Suprapubic skin (tissue), 4 donors: ENCODE results near the gene CCDC169. TPM values are rescaled to one million over a fixed set of nuclear protein-coding genes. Genes with fewer than 3 reads are reported as not detected.
A peak's percentile ranks its signal among the peaks of the same experiment; 100 is the strongest.
"Not testable (repeated sequence)": the region's sequence is repeated elsewhere in the genome, so short reads cannot be mapped to it uniquely, and the experiment has no call there.

Experiments
- DNase-seq, 2 donors: peaks; one replicate each; pipeline ENCODE4 v3.0.0-alpha.2; 2019; ENCODE audit warnings: low spot score in 2 of 2
- H3K27ac ChIP-seq: fragments of 200-600 bp; sonication (generic); one replicate; pipeline ENCODE4 v1.5.1; 2019
- H3K27me3 ChIP-seq: fragments of 200-600 bp; sonication (generic); one replicate; pipeline ENCODE4 v1.5.1; 2019
- H3K36me3 ChIP-seq: fragments of 200-600 bp; sonication (generic); one replicate; pipeline ENCODE4 v1.5.1; 2019
- H3K4me1 ChIP-seq: fragments of 200-600 bp; sonication (generic); one replicate; pipeline ENCODE4 v1.5.1; 2019
- H3K4me3 ChIP-seq: fragments of 200-600 bp; sonication (generic); one replicate; pipeline ENCODE4 v1.5.1; 2019; ENCODE audit warnings: mild to moderate bottlenecking
- H3K9me3 ChIP-seq: fragments of 200-600 bp; sonication (generic); one replicate; pipeline ENCODE4 v1.5.1; 2019
- EP300 ChIP-seq: sonication (generic); formaldehyde crosslinking; IDR thresholded peaks from one replicate; pipeline ENCODE4 v1.6.1; 2017; ENCODE audit warnings: antibody characterized with exemption
- POLR2A ChIP-seq, 2 donors: fragments of 450-650 bp; IDR thresholded peaks; one replicate each; pipeline ENCODE4 v1.6.1; 2017; ENCODE audit warnings: antibody characterized with exemption in 2 of 2, mild to moderate bottlenecking in 2 of 2, moderate library complexity in 2 of 2
- POLR2AphosphoS5 ChIP-seq, 3 donors: sonication (generic); formaldehyde crosslinking; IDR thresholded peaks; one replicate each; pipeline ENCODE4 v1.6.1; 2017; ENCODE audit warnings: antibody characterized with exemption in 3 of 3
- WGBS: methylation state at CpG from one replicate; pipeline ENCODE4 v1.1.5; 2018; 5-methylcytosine and 5-hydroxymethylcytosine counted together
- total RNA-seq, 4 donors: library from RNA; depleted of rRNA; stranded (reverse); fragments of >200 nt; gene quantifications; one replicate each; pipeline ENCODE4 v1.1.0, GENCODE V29; 2016
- TF ChIP-seq, protein P1 (sequence below), 2 donors: fragments of 200-600 bp in 1 of 2; fragments of 450-650 bp in 1 of 2; sonication (generic) in 1 of 2; IDR thresholded peaks; one replicate each; pipeline ENCODE4 v1.5.1; 2016 to 2019; ENCODE audit warnings: antibody characterized with exemption in 2 of 2, mild to moderate bottlenecking in 1 of 2, moderate library complexity in 1 of 2

CCDC169 gene
- total RNA-seq, 4 donors from 2014 or later, result 0.13 to 0.48 (median 0.17) TPM; not detected in 1

DNA sequence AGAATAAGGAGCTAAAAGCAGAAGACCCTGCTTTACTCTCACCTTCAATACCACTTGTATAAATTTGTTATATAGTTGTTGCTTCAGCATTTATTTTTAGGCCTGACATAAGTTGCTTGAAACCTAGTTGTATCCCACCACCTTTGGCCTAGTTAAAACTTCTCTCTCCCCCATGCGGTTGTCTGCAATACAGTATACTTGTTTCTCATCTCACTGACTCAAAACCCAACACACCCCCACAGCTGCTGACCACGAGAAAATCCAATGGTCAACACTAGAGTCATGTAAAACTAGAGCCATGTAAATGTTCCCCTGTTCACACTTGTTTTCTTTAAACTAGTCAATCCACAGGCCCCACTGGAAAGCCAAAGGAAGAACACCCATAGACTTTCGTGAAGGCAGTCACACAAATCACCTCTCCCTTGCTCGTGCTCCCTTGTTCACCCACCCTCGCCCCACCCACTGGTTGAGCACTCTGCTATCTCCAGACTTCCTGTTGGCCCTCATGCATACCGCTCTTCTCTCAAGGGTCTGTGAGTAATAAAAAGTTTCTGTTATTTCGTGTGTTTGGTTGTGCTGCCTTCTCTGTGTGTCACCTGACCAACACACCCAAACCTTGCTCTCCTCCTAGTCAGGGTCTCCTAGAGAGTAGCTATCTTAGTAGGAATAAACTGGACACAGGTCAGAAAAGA lies 12.9 kb upstream of the CCDC169 start:
- Histone ChIP-seq H3K36me3 (peaks cover 55% of the 10 kb centered on the region), H3K4me3 (no peak overlapping the region), H3K4me1 (no peaks in the 10 kb centered on the region), H3K27me3 (no peaks in the 10 kb centered on the region), H3K27ac (no peak overlapping the region), H3K9me3 (no peaks in the 10 kb centered on the region)
- DNase-seq, result no peak
- 87% methylated on average over 7 of the region's 7 CpGs for WGBS
- TF ChIP-seq POLR2A (IDR thresholded peaks at IDR 0.05) (no peak), EP300 (no peak), POLR2AphosphoS5 (IDR thresholded peaks at IDR 0.05) (no peak)
- TF ChIP-seq, protein P1, sequence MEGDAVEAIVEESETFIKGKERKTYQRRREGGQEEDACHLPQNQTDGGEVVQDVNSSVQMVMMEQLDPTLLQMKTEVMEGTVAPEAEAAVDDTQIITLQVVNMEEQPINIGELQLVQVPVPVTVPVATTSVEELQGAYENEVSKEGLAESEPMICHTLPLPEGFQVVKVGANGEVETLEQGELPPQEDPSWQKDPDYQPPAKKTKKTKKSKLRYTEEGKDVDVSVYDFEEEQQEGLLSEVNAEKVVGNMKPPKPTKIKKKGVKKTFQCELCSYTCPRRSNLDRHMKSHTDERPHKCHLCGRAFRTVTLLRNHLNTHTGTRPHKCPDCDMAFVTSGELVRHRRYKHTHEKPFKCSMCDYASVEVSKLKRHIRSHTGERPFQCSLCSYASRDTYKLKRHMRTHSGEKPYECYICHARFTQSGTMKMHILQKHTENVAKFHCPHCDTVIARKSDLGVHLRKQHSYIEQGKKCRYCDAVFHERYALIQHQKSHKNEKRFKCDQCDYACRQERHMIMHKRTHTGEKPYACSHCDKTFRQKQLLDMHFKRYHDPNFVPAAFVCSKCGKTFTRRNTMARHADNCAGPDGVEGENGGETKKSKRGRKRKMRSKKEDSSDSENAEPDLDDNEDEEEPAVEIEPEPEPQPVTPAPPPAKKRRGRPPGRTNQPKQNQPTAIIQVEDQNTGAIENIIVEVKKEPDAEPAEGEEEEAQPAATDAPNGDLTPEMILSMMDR (IDR thresholded peaks at IDR 0.05), result no peak

DNA sequence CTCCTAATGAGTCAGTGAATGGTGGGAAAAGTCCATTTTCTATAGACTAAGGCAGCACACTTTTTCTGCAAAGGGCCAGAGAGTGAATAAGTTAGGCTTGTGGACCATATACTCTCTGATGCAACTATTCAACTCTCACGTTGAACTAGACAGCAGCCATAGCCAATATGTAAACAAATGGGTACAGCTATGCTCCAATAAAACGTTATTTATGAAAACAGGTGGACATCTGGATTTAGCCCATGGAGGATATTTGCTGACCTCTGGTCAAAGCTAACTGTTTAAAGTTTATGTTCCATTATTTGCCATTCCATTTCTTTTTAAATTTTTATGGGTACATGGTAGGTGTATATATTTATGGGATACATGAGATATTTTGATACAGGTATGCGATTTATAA lies 4.7 kb upstream of the CCDC169 start:
- DNase-seq, result no peak
- H3K27ac ChIP-seq, result no peak overlapping the region
- no peaks in the 10 kb centered on the region for H3K9me3 ChIP-seq
- WGBS, result 84% methylated on average over 3 of the region's 3 CpGs
- no peak overlapping the region for H3K4me3 ChIP-seq
- TF ChIP-seq POLR2AphosphoS5 (IDR thresholded peaks at IDR 0.05), result no peak
- peaks cover 17% of the 10 kb centered on the region for H3K36me3 ChIP-seq
- H3K27me3 ChIP-seq, result no peaks in the 10 kb centered on the region
- peaks cover 25% of the 10 kb centered on the region for H3K4me1 ChIP-seq

DNA sequence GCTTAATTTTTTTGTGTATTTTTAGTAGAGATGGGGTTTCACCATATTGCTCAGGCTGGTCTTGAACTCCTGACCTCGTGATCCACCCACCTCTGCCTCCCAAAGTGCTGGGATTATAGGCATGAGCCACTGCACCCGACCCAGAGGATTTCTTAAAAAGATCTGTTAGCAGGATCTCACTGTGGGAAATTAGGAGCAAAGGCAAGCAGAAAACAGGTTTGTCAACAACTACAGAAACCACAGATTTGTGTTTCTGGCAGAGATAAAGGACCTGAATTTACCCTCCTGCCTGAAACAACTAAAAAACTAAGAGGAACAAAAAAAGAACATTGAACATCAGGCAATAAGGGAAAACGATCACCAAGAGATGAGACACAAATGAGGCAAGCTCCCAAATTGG lies 1.9 kb upstream of the CCDC169 start:
- H3K4me1 ChIP-seq, result peaks cover 31% of the 10 kb centered on the region
- DNase-seq, H3K36me3 ChIP-seq, H3K27me3 ChIP-seq, H3K27ac ChIP-seq, H3K4me3 ChIP-seq, H3K9me3 ChIP-seq: not testable (repeated sequence)
- WGBS, result 47% methylated on average over 3 of the region's 3 CpGs

DNA sequence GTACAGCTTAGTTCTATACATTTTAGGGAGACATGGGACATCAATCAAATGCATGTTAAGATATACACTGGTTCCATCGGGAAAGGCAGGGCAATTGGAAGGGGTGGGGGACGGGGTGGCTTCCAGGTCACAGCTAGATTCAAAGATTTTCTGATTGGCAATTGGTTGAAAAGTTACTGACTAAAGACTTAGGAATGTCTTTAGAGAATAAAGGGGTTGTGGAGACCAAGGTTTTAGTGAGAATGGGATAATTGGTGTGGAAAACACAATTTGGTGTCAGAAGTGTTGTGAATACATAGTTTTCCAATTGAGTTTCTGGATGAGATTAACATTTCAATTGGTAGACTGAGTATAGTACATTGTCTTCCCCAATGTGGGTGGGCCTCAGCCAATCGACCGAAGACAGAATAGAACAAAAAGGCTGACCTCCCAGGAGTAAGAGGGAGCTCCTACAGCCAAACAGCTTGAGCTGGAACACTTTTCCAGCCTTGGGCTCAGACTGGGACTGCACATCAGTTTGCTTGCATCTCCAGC lies 988 bp upstream of the CCDC169 start:
- H3K36me3 ChIP-seq, result no peaks in the 10 kb centered on the region
- peaks cover 31% of the 10 kb centered on the region for H3K4me1 ChIP-seq
- H3K27ac ChIP-seq, result no peak overlapping the region
- 28% methylated on average over 4 of the region's 4 CpGs for WGBS
- H3K9me3 ChIP-seq, result no peaks in the 10 kb centered on the region
- no peaks in the 10 kb centered on the region for H3K27me3 ChIP-seq
- TF ChIP-seq, protein P1 (IDR thresholded peaks at IDR 0.05), result no peak
- TF ChIP-seq EP300 (no peak), POLR2AphosphoS5 (IDR thresholded peaks at IDR 0.05) (no peak), POLR2A (IDR thresholded peaks at IDR 0.05) (no peak)
- H3K4me3 ChIP-seq, result peak overlapping the region; percentile 74
- no peak for DNase-seq

DNA sequence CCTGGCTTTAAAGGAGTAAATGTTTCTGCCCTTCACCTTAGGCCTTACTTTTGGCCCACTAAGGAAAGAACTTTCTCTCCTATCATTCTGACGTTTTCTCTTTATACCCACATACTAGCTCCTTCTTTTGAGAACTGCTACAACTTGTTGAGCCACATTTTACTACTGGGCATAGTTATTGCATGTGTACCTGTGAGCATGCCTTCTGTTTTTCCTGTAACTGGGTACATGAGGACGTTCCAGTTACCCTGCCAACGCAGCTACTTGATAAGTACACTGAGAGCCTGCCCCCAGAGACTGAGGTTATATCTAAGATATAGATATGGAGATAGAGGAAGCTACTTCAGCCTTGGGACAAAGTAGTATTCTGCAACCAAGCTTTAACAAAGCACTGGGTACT lies 3.5 kb downstream of the CCDC169 start:
- no peaks in the 10 kb centered on the region for H3K36me3 ChIP-seq
- H3K4me1 ChIP-seq, result peaks cover 22% of the 10 kb centered on the region
- DNase-seq, result no peak
- H3K27me3 ChIP-seq, result no peaks in the 10 kb centered on the region
- H3K4me3 ChIP-seq, result no peak overlapping the region
- no peaks in the 10 kb centered on the region for H3K9me3 ChIP-seq
- 50% methylated on average over 3 of the region's 3 CpGs for WGBS
- TF ChIP-seq, protein P1 (IDR thresholded peaks at IDR 0.05), result no peak
- no peak for TF ChIP-seq POLR2AphosphoS5 (IDR thresholded peaks at IDR 0.05)
- no peak for TF ChIP-seq EP300
- no peak for TF ChIP-seq POLR2A (IDR thresholded peaks at IDR 0.05)
- H3K27ac ChIP-seq, result no peak overlapping the region

DNA sequence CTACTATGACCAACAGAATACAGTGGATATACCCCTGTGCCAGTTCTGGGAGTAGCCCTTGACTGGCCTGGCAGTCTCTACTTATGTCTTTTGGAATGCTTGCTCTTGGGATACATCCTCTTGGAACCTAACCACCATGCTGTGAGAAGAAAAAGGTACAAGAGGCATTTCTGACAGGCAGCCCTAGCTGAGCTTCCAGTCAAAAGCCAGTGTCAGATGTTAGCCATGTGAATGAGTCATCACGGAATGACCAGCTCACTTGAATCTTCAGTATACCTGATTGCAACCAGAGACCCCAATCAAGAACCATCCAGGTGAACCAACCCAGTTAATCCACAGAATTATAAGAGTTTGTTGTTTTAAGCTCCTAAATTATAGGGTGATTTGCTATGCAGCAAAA lies 4.1 kb downstream of the CCDC169 start:
- WGBS, result 88% methylated on average over 1 of the region's 1 CpG
- TF ChIP-seq EP300 (no peak), POLR2AphosphoS5 (IDR thresholded peaks at IDR 0.05) (no peak), POLR2A (IDR thresholded peaks at IDR 0.05) (no peak)
- TF ChIP-seq, protein P1 (IDR thresholded peaks at IDR 0.05), result no peak
- H3K27me3 ChIP-seq, result no peaks in the 10 kb centered on the region
- H3K4me3 ChIP-seq, result no peak overlapping the region
- H3K4me1 ChIP-seq, result peaks cover 16% of the 10 kb centered on the region
- no peak overlapping the region for H3K27ac ChIP-seq
- no peaks in the 10 kb centered on the region for H3K9me3 ChIP-seq
- no peak for DNase-seq
- no peaks in the 10 kb centered on the region for H3K36me3 ChIP-seq
